HG03558 (cell line): ENCODE measurements around the gene TAPBPL.
A peak's percentile ranks its signal among the peaks of the same experiment; 100 is the strongest.
"Not testable (repeated sequence)": the region's sequence is repeated elsewhere in the genome, so short reads cannot be mapped to it uniquely, and the experiment has no call there.

Experiments
- ATAC-seq: cut with Tn5 transposase; IDR thresholded peaks from one replicate; pipeline ENCODE4 v1.9.1; 2021; ENCODE audit warnings: moderate number of reproducible peaks; ENCODE audit not compliant: unreplicated experiment; ENCODE audit errors: extremely low read depth

TAPBPL gene

DNA sequence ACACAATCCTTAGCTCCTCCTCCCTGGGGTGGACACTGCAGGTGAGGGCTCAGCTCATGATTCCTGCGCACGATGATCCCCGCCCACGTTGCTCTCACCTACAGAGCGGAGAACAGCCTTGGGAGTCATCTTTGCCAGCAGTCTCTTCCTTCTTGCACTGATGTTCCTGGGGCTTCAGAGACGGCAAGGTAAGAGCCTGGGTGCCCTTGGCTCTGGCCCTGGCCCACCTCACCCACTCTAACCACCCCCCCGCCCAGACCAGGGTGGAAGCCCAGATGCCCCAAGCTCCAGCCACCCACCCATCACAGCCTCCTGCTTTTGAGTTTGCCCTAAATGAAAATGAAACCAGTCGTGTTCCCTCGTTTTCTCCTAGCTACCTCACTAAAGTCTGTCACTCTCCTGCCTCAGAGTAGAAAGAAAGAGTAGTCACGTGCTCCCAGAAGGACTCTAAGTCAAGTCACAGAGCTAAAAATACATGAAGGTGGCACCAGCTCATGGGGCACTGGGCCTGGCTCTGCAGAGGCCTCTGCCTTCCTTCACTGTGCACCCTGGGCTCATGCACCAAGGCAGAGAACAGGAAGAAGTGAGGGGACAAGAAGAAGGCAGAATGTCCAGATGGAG lies 9.0 kb downstream of the TAPBPL start:
- no peak for ATAC-seq

- ATAC-seq: no peak
Observed at GRCh38 chr12:6461401-6462233, 9.8 kb downstream of the TAPBPL start.

DNA sequence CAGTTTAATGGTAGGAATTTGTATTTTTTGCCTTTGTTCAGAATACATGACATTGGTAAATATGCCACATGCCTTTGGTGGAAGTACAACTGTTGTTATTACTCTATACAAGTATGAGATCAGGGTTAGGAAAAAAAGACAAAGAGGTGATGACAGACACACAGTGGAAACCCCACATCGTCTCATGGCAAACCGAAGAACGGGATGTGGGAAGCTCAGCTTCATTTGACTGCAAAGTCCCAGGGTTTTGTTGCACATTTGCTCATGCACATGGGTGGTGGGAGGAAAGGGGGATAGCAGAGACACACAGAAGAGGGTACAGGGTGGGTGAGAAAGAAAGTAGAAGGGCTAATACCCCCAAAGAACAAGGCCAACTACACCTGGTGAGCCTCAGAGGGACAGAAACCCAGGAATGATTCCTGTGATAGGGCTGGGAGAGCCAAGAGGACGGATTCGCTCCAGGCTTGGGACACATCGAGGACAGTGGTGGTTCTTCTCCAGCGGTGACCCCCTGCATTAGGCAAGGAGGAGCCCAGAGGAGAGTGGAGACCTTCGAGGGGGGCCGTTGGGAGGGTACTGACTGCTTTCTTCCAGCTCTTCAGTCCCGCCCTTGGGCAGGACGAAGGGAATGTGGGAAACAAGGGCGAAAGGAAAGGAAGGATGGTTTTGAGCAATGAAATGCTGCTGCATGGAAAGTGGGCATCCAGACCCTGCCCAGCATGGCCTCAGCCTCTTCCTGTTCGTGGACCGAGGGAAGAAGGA lies 10.6 kb downstream of the TAPBPL start:
- ATAC-seq: no peak

DNA sequence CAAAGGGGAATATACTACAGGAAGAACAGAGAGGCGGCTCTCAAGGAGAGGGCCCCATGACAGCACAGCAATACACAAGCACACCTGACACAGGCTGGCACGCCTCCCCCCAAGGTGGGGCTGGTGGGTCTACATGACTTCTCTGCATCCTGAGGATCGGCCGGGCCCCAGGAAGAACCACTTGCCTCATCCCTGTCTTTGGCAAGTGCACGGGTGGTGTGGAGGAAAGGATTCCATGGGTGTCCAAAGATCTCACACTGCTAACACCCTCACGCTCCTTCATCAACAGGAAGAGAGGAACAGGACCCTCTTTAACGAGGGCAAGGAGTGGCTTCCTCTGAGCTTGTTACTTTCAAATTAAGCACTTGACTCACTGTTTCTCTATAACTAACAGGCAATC lies 11.4 kb downstream of the TAPBPL start:
- ATAC-seq: no peak

DNA sequence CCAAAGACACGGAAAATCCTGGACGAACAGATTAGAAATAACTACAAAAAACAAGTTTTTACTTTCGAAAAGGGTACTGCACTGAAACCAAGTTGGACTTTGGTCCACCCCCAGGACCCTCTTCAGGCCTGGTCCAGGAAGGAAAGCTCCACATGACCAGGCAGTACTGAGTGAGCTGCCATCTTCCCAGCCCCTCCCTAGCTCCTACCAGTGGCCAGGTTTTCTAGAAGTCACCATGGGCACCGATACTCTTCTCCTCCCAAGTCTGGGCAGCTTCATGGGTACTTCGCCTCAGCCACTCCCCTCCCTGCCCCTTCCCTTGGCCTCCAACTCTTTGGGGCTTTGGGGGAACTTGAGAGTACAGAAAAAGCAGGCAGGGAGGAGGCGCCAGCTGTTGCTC lies 12.0 kb downstream of the TAPBPL start:
- ATAC-seq: no peak

DNA sequence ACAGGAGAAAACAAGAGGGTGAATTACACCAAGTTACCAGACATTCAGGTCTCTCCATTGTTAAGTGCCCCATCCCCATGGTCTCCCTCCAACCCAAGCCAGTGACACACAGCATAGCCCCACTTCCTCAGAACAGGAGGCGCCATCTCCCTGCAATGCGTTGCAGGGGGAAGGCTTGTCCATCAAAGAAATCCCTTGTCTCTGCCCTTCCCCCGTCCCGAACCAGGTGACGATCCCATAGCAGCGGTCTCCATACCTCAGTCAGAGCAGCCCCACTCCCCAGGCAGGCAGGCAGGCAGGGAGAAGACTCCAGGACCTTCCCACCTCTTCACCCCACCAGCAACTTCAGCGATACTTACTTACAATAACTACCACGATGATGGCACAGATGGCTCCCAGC lies 12.7 kb downstream of the TAPBPL start:
- ATAC-seq: no peak

GRCh38 chr12:6465467-6466183 lies 13.8 kb downstream of the TAPBPL start:
- ATAC-seq: no peak

- no peak for ATAC-seq
Observed at GRCh38 chr12:6466184-6466573, 14.3 kb downstream of the TAPBPL start.

GRCh38 chr12:6466751-6467150 lies 14.9 kb downstream of the TAPBPL start:
- ATAC-seq: not testable (repeated sequence)

GRCh38 chr12:6467571-6468282 lies 15.9 kb downstream of the TAPBPL start:
- ATAC-seq: not testable (repeated sequence)

DNA sequence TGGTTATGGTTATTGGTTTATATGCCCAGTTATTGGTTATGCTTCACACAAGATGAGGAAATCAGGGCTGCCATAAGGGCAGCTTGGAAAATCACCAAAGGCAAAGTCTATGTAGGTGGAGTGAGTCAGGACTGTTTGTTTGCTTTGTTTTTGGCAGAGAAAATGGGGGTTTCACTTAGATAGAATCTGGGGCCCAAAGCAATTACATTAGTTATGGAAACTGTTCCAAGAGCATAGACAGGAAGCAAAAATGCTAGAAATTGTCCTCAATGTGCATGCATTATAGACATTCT lies 16.4 kb downstream of the TAPBPL start:
- ATAC-seq: no peak

- ATAC-seq: no peak
Observed at GRCh38 chr12:6469092-6469491, 17.2 kb downstream of the TAPBPL start.

DNA sequence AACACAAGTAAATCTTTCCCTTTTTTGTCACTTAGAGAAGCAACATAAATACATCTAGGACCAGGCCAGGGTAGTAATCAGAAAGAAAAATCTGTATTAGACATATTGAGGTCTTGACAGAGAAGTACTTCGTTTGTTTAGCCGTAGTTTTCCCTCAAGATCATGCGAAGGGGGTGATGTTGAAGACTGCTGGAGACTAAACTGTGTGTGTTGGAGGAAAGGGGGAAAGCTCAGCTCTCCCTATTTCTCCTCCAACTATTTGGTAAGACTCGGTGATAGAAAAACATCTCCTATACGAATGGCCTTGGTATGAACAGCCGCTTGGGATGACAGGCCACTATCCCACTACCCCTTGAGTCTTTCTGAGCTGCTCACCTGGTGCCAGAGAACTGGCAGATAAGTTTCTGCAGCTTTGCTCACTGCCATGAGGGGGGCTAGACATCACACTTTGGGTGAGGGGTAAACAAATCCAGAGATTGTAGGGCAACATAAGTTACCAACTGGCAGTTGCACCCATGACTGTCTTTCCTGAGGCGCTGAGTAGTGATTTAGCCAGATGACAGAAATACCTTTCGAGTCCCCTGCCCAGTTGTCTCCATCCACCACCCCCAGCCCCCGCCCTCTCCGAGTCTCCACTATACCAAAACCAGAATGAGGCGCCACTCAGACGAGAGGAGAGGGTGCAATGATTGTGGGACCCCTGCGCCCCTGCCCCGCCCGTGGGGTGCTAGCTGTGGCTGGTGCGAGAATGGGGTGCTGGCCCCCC lies 17.9 kb downstream of the TAPBPL start:
- no peak for ATAC-seq

GRCh38 chr12:6470375-6471163 lies 18.7 kb downstream of the TAPBPL start, which contains the start of gene VAMP1:
TSS of gene VAMP1 (minus strand) at chr12:6470677. CDS start at chr12:6470531, 146 bp downstream.
- peak; percentile 57 for ATAC-seq

GRCh38 chr12:6471989-6472360 lies 20.1 kb downstream of the TAPBPL start:
- no peak for ATAC-seq

- no peak for ATAC-seq
Observed at GRCh38 chr12:6472491-6472890, 20.6 kb downstream of the TAPBPL start.

- not testable (repeated sequence) for ATAC-seq
Observed at GRCh38 chr12:6475233-6475975, 23.6 kb downstream of the TAPBPL start.

DNA sequence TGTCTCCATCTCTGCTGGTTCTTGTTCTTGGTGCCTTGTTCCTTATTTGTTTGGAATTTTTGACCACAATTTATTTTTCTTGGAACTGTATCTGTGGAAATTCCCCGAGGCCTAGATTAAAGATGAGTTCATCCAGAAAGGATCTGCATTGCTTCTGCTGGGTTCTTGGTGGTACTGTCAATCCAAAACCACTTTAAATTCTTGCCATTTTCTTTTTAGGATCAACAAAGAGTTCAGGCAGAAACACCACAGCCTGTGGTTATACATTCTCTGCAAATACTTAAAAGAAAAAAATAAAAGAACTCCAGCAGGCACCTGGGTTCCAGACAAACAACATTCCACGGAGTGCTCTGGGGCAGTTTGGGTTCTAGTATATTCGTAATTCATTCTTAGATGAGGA lies 24.6 kb downstream of the TAPBPL start:
- no peak for ATAC-seq
